Measurements from ENCODE around the gene CEP350. TPM values are rescaled to one million over a fixed set of nuclear protein-coding genes. Genes with fewer than 3 reads are reported as not detected.
"Not testable (repeated sequence)": the region's sequence is repeated elsewhere in the genome, so short reads cannot be mapped to it uniquely, and the experiment has no call there.

Gene CEP350
- total RNA-seq, 2 donors from 2014 or later = 32.2 to 42.2 TPM

DNA sequence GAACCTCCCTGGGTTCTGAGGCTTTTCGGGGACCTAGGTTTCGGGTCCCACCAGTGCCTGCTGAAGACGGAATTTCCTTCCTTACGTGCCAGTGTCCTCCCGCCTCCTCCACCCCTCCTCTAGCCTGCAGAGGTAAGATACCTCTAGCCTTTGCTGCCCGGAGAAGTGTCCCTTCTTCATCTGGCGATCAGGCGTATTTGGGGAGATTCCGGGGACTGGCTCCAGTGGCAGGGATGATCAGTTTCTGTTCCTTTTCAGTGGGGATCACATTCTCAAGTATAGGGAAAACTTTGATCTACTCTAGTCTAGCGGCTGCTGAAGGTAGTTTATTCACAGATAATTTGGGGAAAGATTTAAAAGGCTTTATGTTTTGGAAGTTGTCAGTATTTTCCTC, 674 bp downstream of the CEP350 start:
- no peaks in the 10 kb centered on the region for H3K27me3 ChIP-seq (ENCODE audit: control insufficient read depth, insufficient read depth, low read length, poor library complexity, severe bottlenecking)
- Mint-ChIP-seq H3K36me3 (ENCODE audit: low read depth) (no peaks in the 10 kb centered on the region), H3K4me1 (peaks cover 15% of the 10 kb centered on the region), H3K4me3 (peak overlapping the region; percentile 81), H3K27ac (peak overlapping the region; percentile 96), H3K9me3 (no peaks in the 10 kb centered on the region), H3K27me3 (ENCODE audit: insufficient read depth) (no peaks in the 10 kb centered on the region)
- no peaks in the 10 kb centered on the region for H3K4me1 ChIP-seq (ENCODE audit: control insufficient read depth, insufficient read depth, low read length)
- H3K4me3 ChIP-seq (ENCODE audit: low read length) = peak overlapping the region; percentile 98
- TF ChIP-seq, protein P1, sequence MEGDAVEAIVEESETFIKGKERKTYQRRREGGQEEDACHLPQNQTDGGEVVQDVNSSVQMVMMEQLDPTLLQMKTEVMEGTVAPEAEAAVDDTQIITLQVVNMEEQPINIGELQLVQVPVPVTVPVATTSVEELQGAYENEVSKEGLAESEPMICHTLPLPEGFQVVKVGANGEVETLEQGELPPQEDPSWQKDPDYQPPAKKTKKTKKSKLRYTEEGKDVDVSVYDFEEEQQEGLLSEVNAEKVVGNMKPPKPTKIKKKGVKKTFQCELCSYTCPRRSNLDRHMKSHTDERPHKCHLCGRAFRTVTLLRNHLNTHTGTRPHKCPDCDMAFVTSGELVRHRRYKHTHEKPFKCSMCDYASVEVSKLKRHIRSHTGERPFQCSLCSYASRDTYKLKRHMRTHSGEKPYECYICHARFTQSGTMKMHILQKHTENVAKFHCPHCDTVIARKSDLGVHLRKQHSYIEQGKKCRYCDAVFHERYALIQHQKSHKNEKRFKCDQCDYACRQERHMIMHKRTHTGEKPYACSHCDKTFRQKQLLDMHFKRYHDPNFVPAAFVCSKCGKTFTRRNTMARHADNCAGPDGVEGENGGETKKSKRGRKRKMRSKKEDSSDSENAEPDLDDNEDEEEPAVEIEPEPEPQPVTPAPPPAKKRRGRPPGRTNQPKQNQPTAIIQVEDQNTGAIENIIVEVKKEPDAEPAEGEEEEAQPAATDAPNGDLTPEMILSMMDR (conservative IDR thresholded peaks at IDR 0.05) = no peak
- peak overlapping the region; percentile 56 for H3K9ac ChIP-seq (ENCODE audit: extremely low read depth, low read length, poor library complexity, severe bottlenecking)
- peak; percentile 88 for DNase-seq
- 0% methylated on average over 7 to 10 of the region's 10 CpGs for WGBS, 2 experiments (ENCODE audit: insufficient coverage in 1 of 2, insufficient read length in 1 of 2)
- H3K36me3 ChIP-seq (ENCODE audit: control insufficient read depth, insufficient read depth, low read length) = no peaks in the 10 kb centered on the region
- peak overlapping the region; percentile 78 for H3K27ac ChIP-seq (ENCODE audit: low read depth, low read length)
- H3K9me3 ChIP-seq (ENCODE audit: control insufficient read depth, low read length) = no peaks in the 10 kb centered on the region

GRCh38 chr1:179955731-179956130, 1.1 kb downstream of the CEP350 start:
- H3K36me3 ChIP-seq (ENCODE audit: control insufficient read depth, insufficient read depth, low read length) = no peaks in the 10 kb centered on the region
- Mint-ChIP-seq H3K27me3 (ENCODE audit: insufficient read depth) (no peaks in the 10 kb centered on the region), H3K4me1 (peaks cover 15% of the 10 kb centered on the region), H3K36me3 (ENCODE audit: low read depth) (no peaks in the 10 kb centered on the region), H3K9me3 (no peaks in the 10 kb centered on the region), H3K4me3 (peak overlapping the region; percentile 81), H3K27ac (peak overlapping the region; percentile 96)
- H3K27me3 ChIP-seq (ENCODE audit: control insufficient read depth, insufficient read depth, low read length, poor library complexity, severe bottlenecking) = no peaks in the 10 kb centered on the region
- WGBS, 2 experiments (ENCODE audit: insufficient coverage in 1 of 2, insufficient read length in 1 of 2) = 0 to 14% methylated on average over 1 to 3 of the region's 3 CpGs
- H3K9ac ChIP-seq (ENCODE audit: extremely low read depth, low read length, poor library complexity, severe bottlenecking) = peak overlapping the region; percentile 56
- no peaks in the 10 kb centered on the region for H3K9me3 ChIP-seq (ENCODE audit: control insufficient read depth, low read length)
- peak overlapping the region; percentile 98 for H3K4me3 ChIP-seq (ENCODE audit: low read length)
- no peak for DNase-seq
- TF ChIP-seq, protein P1 (conservative IDR thresholded peaks at IDR 0.05) = no peak
- H3K27ac ChIP-seq (ENCODE audit: low read depth, low read length) = no peak overlapping the region
- no peaks in the 10 kb centered on the region for H3K4me1 ChIP-seq (ENCODE audit: control insufficient read depth, insufficient read depth, low read length)

GRCh38 chr1:179958359-179958758, 3.7 kb downstream of the CEP350 start:
- Histone ChIP-seq H3K36me3 (ENCODE audit: control insufficient read depth, insufficient read depth, low read length) (peaks cover 4% of the 10 kb centered on the region), H3K27me3 (ENCODE audit: control insufficient read depth, insufficient read depth, low read length, poor library complexity, severe bottlenecking) (no peaks in the 10 kb centered on the region), H3K4me1 (ENCODE audit: control insufficient read depth, insufficient read depth, low read length) (no peaks in the 10 kb centered on the region), H3K9ac (ENCODE audit: extremely low read depth, low read length, poor library complexity, severe bottlenecking) (no peak overlapping the region), H3K27ac (ENCODE audit: low read depth, low read length) (no peak overlapping the region), H3K4me3 (ENCODE audit: low read length) (no peak overlapping the region), H3K9me3 (ENCODE audit: control insufficient read depth, low read length) (no peaks in the 10 kb centered on the region)
- no peak for DNase-seq
- Mint-ChIP-seq H3K9me3 (peaks cover 5% of the 10 kb centered on the region), H3K27me3 (ENCODE audit: insufficient read depth) (no peaks in the 10 kb centered on the region), H3K4me1 (peaks cover 15% of the 10 kb centered on the region), H3K4me3 (no peak overlapping the region), H3K27ac (no peak overlapping the region), H3K36me3 (ENCODE audit: low read depth) (peaks cover 14% of the 10 kb centered on the region)
- 94 to 96% methylated on average over 2 to 3 of the region's 3 CpGs for WGBS, 2 experiments (ENCODE audit: insufficient coverage in 1 of 2, insufficient read length in 1 of 2)
- TF ChIP-seq, protein P1 (conservative IDR thresholded peaks at IDR 0.05) = no peak

DNA sequence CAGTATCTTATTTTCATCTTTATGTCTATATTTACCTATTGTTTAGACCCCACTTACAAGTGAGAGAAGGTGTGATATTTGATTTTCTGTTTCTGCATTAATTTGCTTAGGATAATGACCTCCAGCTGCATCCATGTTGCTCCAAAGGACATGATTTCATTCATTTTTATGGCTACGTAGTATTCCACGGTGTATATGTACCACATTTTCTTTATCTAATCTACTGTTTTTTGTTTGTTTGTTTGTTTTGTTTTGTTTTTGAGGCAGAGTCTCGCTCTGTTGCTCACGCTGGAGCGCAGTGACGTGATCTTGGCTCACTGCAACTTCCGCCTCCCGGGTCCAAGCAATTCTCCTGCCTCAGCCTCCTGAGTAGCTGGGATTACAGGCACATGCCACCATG, 7.6 kb downstream of the CEP350 start:
- 89 to 98% methylated on average over 5 to 6 of the region's 8 CpGs for WGBS, 2 experiments (ENCODE audit: insufficient coverage in 1 of 2, insufficient read length in 1 of 2)
- H3K27ac Mint-ChIP-seq; H3K4me3 ChIP-seq (ENCODE audit: low read length); DNase-seq; H3K27ac ChIP-seq (ENCODE audit: low read depth, low read length); H3K27me3 Mint-ChIP-seq (ENCODE audit: insufficient read depth); H3K9ac ChIP-seq (ENCODE audit: extremely low read depth, low read length, poor library complexity, severe bottlenecking); H3K27me3 ChIP-seq (ENCODE audit: control insufficient read depth, insufficient read depth, low read length, poor library complexity, severe bottlenecking); H3K36me3 ChIP-seq (ENCODE audit: control insufficient read depth, insufficient read depth, low read length); H3K4me1 ChIP-seq (ENCODE audit: control insufficient read depth, insufficient read depth, low read length); H3K4me3 Mint-ChIP-seq; H3K9me3 Mint-ChIP-seq: not testable (repeated sequence)
- peaks cover 17% of the 10 kb centered on the region for H3K4me1 Mint-ChIP-seq
- H3K9me3 ChIP-seq (ENCODE audit: control insufficient read depth, low read length) = peaks cover 15% of the 10 kb centered on the region
- H3K36me3 Mint-ChIP-seq (ENCODE audit: low read depth) = peaks cover 14% of the 10 kb centered on the region
